Activated T-cell treated with anti-CD3 and anti-CD28 coated beads for 48 hours (primary cell): ENCODE data around the gene LRRC74B.
"Not testable (repeated sequence)": the region's sequence is repeated elsewhere in the genome, so short reads cannot be mapped to it uniquely, and the experiment has no call there.

Source experiments
- DNase-seq: peaks from one replicate; pipeline ENCODE4 v3.0.0-alpha.2; 2020; ENCODE audit warnings: low read depth

Gene LRRC74B

DNA sequence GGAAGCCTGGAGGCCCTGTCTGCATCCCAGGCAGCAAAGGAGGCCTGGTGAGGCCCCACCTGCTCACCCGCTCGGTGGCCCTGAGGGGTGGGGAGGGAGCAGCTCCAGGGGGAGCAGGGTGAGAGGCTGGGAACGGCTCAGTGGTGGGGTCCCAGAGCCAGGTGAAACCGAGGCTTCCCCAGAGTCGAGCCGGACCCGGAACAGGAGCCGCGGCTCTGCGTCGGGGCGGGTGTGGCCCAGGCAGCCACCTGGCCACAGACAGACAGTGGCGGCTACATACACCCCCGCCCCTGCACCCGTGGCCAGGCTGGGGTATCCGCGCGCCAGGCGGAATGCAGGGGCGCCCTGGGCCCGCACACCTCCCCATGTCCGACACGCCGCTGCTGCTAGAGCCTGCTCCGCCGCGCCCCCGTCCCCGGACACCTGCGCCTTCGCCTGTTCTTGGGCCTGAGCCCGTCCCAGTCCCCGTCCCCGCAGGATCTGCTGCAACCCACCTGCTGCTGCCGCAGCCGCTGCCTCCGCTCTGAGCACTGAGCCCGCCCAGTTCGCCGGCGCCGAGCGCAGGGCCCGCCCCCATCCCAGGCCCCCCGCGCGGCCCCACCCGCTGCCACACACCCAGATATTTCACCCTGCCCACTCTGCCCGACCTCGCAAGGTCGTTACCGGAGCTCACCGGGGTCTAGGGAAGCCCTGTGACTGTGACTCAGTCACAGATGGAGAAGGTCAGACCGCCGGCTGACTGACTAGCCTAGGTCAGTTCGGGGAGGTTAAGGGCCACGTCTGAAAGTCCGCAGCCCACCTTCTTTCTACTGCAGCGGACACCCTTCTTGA lies 13.5 kb upstream of the LRRC74B start, which contains the start of gene SLC7A4:
Gene SLC7A4, minus strand, starts transcription at position 525 of the 831 bp plus-strand sequence. CDS start 749 bp downstream, outside the sequence.
- DNase-seq, result no peak

DNA sequence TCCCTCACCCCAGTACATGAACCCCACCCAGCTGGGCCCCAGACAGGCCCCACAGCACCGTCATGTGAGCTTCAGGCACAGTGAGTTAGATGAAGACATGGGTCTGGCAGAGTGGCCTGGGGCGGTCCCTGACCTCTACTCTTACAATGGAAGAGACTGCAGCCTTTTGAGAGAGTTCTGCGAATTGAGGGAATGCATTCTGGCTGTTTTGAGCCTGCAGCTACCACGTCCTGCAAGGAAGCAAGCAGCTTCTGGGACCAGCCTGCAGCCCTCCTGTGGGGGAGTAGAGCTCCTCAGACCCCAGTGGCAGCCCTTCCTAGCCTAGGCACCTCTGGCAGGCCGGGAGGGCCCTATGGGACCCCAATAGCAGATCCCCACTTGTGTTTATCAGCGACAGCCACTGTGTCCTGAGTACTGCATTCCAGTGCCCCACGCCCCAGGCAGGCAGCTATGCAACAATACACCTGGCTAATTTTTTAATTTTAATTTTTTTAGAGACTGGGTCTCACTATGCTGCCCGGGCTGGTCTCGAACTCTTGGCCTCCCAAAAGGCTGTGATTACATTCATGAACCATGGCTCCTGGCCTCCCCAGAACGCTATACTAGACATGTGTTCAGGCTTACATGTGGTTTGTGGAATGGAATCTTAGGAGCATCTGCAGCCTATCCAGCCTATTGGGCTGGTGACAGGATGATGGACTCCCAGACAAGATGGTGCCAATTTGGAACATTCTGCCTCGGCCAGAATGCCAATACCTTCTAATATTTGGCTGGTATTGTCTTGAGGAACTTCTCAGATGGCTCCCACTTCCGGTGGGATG lies 12.7 kb upstream of the LRRC74B start:
- no peak for DNase-seq

DNA sequence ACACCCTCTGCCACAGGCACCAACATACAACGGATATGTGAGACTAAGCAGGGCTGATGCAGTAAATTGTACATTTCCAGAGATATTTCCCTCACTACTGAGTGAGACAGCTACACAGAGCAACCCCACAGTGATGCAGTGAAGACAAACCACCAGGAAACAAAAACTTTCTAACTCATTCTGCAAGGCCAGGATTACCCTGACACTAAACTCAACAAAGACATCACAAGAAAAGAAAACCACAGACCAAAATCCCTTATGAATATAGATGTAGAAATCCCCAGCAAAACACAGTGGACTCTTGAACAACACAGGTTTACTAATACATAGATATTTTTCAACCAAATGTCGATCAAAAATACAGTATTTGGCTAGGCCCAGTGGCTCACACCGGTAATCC lies 11.9 kb upstream of the LRRC74B start:
- no peak for DNase-seq

DNA sequence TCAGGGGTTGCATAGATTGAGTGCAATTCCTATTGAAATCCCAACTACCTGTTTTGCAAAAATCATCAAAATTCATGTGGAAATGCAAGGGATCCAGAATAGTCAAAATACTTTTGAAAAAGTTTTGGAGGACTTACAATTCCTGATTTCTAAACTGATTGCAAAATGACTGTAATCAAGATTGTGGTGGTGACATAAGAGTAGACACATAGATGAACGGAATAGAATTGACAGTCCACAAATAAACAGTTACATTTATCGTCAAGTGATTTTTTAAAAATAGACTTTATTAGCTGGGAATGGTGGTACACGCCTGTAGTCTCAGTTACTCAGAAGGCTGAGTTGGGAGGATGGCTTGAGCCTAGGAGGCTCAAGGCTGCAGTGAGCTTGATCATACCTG lies 10.8 kb upstream of the LRRC74B start:
- DNase-seq, result no peak

DNA sequence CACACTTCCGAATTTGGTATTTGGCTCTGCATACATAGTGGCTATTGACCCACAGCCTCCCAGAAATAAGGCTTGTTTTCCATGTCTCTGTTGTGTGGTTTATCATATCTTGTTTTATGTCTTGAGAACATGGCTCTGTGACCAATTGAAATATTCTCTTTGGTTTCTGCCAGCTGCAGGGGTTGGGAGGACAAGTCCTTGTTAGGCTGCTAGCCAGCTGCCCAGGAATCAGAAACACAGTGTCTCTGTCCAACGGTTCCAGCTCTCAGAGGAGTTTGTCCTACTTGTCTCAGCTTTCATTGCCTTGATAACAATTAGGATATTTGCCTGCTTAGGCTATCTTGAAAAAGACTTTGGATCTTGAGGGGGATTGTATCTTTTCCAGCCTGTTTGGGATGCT lies 7.3 kb upstream of the LRRC74B start:
- DNase-seq, result no peak

DNA sequence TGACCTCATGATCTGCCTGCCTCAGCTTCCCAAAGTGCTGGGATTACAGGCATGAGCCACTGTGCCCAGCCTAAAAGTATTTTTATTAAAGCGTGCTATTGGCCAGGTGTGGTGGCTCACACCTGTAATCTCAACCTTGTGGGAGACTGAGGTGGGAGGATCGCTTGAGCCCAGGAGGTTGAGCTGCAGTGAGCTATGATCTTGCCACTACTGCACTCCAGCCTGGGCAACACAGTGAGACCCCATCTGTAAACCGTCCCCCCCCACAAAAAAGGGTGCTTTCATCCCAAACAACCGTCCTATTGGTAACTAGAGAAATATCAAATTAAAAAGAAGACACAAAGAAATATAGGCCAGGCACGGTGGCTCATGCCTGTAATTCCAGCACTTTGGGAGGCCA lies 6.6 kb upstream of the LRRC74B start:
- not testable (repeated sequence) for DNase-seq

DNA sequence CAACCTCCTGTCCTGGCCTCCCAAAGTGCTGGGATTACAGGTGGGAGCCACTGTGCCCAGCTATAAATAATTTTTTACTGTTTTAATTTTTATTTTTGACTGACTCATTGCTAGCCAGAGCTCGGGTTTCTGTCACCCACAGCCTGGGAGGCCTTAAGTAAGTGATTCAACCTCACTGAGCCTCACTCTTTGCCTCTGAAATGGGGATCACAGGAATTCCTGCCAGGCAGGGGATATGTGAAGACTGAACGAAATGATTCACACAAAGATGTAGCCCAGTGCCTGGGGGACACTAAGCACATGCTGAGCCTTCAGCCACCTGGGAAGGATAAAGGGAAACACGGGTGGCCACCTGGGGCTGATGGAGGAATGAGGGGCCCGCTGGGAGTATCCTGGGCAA lies 3.8 kb upstream of the LRRC74B start:
- no peak for DNase-seq

DNA sequence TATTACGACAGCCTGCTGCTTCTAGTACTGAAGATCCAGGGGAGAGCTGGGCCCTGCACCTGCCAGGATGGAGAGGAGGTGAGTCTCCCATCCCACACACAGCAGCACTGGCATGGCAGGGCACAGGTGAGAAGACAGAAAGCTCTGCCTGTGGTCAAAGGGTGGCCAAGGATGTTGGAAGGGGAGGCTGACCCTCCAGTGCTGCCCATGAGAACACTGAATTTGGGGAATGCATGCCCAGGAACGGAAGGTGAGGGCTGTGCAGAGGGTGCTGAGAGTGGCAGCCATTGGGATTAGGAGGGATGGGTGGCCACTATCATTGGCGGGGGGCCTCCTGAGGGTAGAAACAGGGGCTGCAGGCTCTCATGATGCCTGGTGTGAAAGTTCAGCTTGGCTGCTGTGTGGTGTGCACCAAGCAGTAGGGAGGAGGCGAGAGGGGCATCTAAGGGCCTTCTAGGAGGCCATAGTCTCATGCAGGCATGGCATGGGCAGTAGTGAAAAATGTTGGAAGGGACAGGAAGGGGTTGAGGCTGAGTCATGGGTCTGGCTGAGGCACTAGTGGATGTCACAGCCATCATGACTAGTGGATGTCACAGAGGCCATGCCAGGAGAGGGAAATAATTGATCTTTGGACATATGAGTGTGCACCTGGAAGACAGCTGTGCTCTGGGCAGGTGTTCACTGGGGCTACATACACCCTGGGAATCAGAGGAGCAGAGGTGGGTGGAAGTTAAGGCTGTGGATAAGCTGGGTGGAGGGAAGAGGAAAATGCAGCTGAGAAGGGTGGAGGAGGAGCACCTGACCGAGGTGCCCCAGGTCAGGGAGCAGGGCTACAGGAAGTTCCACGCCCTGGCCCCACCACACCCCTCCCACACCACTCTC lies 2.5 kb upstream of the LRRC74B start:
- DNase-seq, result no peak

DNA sequence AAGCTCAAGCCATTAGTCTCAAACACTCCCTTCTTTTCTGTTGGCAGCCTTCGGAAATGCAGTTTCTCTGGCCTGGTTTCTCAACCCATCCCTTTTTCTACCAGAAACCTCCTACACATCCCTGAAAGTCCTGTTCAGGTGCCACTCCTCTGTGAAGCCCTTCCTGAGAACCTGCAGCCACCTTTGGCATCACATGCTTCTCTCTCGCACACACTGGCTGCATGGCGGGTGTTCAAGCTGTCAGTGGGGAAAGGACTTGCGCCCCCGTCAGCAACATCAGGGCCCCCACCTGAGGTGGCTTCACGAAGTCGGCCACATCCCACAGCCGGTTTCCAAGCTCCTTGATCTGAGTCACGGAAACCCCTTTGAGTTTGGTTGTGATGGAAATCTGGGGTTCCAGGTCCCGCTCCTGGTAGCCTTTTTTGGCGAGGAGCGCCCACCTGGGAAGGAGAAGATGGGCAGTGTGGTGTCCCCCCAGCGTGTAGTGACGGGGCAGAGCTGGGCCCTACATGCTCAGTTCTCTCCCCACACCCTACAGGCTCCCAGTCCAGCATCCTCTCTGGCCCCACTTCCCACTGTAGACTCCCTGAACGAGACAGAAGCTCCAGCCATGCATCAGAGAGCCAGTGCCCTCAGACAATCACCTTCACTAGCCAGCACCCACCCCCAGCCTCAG lies 1.7 kb upstream of the LRRC74B start:
- no peak for DNase-seq

DNA sequence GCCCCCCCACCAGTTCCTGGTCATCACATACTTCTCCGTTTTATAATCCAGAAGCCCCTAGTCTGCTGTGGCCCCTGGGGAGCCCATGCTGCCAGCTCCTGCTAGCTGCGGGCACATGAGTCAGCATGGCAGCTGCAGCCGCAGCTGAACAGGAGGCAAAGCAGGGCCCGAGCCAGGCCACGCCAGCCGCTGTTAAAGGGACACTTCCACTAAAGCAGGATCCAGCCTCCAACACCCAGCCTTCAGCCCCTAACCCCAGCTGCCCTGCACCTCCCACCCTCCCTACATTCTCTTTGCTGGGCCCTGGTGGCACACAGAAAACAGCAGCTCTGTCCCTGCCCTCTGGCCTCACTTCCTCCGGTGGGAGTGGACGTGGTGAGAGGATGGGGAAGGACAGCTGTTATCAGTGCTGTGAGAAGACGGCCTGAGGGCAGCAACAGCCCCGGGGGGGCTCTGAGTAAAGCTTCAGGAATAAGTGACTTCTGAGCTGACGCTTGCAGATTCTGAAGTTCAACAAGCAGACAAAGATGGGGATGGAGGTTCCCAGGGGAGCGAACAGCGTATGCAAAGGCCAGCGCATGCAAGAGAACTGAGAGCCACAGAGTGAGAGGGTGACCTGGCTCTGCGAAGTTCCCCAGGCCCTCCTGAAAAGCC lies 688 bp upstream of the LRRC74B start:
- DNase-seq, result no peak

DNA sequence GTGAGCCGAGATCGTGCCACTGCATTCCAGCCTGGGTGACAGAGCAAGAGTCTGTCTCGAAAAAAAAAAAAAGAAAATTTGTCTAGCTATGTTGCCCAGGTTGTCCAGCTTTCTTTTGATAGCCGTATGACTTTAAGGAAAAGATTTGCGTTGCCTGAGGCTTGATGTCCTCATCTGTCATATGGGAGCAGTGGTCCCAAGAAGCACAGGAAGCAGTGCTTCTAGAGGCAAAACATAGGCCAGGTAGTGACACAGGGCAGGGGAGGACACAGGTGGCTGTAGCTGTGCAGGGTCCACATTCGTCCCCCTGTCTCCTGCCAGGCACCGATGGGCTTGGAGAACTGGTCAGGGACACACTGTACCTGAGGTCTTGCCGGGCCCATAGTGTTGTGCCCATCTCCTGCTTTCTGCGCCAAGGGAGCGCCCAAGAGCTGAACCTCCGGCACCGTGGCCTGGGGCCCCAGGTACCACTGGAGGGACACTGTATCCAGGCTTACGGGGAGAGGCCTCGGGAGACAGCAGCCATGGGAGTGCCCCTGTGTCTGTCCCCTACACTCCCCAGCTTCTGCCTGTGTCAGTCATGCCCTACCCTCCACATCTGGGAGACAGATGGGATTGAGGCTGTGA lies 1.4 kb downstream of the LRRC74B start:
- no peak for DNase-seq

DNA sequence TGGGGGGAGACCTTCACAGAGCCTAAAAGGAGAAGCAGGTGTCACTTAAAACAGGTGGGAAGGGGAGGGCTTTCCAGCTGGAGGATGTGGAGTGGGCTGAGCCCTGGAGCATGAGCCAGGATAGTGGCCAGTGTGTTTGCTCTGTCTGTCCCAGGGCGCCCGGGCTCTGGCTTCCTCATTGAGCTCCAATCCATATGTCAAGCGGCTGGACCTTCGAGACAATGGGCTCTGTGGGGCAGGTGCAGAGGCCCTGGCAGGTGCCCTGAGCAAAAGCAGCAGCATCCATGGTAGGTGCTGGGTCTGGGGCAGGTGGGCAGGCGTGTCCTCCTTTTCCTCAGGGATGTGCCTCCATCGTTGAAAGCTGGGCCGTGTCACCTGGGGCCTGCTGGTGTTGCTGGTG lies 2.0 kb downstream of the LRRC74B start:
- no peak for DNase-seq

DNA sequence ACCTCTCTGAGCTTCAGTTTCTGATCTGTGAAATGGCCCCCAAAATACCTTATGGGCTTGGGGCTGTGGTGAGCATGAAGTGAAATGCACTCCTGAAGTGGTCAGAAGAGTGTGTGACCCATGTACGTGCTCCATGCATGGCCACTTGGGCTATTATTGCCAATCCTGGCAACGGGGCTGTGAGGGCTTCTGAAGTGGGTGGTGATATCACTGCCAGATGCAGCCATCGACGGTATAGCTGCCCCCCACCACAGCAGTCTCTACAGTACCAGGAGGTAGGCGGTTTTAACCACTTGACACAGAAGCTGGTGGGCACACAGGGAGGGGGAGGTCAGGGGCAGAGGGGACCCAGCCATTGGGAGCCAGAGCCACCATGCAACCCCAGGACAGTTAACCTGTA lies 2.7 kb downstream of the LRRC74B start:
- not testable (repeated sequence) for DNase-seq

DNA sequence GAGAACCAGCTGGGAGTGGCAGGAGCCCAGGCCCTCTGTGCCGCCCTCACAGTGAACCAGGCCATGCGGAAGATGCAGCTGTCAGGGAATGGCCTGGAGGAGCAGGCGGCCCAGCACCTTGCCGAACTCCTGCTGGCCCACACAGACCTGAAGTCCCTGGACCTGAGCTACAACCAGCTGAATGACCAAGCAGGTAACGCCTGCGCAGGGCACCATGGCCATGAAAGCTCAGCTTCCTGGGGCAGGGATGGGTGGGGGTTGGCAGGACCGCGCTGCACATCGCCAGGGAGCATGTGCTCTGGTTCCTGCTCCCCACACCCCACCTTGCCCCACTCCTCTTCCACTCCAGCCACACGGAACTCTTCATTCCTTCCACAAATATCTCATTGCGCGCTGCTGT lies 3.2 kb downstream of the LRRC74B start:
- DNase-seq, result not testable (repeated sequence)

DNA sequence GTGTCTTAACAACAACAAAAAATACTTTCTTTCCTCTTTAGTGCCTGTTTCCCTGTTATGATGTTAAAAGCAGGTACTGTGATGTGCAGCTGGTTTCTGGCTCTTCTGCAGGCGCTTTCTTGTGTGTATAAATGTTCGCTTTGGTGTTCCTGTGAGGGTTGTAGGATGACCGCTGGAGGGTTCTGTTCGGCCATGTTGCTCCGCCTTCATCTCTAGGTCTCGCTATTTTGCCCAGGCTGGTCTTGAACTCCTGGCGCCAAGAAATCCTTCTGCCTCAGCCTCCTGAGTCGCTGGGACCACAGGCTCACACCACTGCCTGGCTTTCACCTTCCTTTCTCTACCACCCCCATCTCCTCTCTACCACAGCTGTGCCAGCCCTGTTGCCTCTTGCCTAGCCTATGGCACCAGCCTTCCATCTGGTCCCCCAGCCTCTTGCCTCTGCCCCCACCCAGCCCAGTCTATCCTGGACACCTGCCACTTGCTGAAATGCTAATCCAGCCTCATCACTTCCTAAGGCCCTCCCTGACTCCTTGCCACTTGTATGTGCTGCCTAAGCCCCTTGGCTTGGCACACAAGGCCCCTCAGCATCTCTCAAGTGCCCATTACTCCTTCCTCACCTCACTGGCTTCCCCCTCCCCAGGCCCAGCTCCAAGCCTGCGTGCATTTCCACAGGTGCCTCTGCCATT lies 5.5 kb downstream of the LRRC74B start:
- DNase-seq, result no peak

DNA sequence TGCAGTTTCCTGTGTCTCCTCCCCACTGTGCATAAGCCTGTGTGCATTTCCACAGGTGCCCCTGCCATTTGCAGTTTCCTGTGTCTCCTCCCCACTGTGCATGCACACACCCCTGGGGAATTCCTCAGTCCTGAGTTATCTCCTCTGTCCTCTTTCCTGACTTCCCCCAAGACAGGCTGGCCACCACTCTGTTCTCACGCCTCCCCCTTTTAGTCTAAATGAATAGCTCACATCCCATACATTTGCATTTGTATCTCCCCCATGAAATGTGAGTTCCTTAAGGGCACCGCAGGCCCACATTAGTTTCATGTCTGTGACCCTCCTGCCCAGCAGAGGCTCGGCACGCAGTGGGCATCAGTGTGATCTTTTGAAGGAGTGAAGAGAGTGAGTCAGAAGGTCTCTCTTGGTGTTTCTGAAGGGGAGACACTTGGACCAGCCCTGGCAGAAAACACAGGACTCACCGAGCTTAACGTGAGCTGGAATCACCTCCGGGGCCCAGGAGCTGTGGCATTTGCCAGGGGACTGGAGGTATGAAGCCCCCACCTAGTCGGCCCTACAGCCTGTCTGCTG lies 6.2 kb downstream of the LRRC74B start:
- DNase-seq, result no peak

DNA sequence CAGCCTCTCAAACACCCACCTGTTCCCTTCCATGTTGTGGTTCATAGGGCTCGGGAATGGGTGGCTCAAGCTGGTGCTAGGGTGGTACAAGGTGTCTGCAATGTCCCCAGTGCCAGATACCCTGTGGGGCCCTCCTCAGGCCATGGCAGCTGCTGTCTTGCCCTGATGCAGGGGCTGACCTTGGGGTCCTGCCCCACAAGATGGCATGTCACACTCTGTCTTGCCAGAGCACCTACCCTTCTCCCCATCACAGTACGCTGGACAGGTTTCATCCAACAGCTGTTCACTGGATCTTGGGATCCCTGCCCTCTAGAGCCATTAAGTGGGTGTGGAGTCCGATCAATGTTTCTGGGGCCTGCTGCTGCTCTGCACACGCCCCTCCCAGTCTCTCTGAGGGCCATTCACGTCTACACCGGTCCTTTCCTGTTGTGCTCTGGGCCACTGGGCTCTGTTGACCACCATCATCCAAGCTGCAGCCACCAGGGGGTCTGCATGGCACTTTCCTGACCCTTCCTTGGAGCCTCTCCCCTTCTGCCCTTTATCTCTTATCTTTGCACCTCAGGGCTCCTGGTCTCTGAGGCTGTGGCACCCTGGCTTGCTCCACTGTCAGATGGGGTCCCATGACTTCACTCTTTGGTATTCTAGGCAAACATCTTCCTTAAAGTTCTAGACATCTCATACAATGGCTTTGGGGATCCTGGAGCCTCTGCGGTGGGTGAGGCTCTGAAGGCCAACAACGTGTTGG lies 7.1 kb downstream of the LRRC74B start:
- no peak for DNase-seq

DNA sequence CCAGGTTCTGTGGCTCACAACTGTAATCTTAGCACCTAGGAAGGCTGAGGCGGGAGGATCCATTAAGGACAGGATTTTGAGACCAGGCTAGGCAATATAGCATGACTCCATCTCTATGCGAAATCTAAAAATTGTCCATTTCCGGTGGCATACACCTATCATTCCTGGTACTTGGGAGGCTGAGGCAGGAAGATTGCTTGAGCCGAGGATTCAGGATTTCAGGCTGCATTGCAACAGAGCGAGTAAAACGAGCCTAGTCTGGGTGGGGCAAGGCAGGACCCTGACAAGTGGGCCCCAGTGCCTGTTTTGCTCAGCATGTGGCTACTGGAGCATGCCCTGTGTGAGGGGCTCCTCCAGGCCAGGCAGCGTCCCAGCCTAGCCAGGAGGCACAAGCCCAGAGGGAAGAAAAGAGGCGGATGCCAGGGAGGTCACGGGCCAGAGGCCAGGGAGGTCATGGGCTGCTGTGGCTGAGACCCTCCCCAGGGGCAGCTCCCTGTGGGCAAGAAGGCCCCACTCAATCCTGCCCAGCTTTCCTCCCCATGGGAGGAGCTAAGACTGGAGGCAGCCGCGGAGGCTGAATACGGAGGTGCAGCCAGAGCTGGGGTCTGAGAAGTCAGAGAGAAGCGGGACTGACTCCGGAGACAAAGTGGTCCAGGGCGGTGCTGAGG lies 8.4 kb downstream of the LRRC74B start:
- no peak for DNase-seq
